MM.1S (cell line): ENCODE results near the gene GPR107.

Source experiments
- DNase-seq: peaks from one replicate; pipeline ENCODE4 v3.0.0-alpha.2; 2015
- H2AFZ ChIP-seq: fragments of 300-600 bp; sonication (generic); 2 replicates; pipeline ENCODE4 v1.6.0; 2016; ENCODE audit warnings: antibody characterized with exemption, low read length
- H3F3A ChIP-seq: fragments of 300-600 bp; sonication (generic); 2 replicates; pipeline ENCODE4 v1.6.1; 2016; ENCODE audit warnings: mild to moderate bottlenecking, antibody characterized with exemption, low read length, moderate library complexity, mixed read lengths; ENCODE audit not compliant: insufficient read depth
- H3K27ac ChIP-seq: fragments of 300-600 bp; sonication (generic); 2 replicates; pipeline ENCODE4 v1.5.1; 2016; ENCODE audit warnings: mild to moderate bottlenecking, low read length
- H3K27me3 ChIP-seq: fragments of 300-600 bp; sonication (generic); replicated peaks from 2 replicates; pipeline ENCODE4 v1.6.0; 2016; ENCODE audit warnings: low read length; ENCODE audit not compliant: insufficient read depth
- H3K36me3 ChIP-seq: fragments of 300-600 bp; sonication (generic); replicated peaks from 2 replicates; pipeline ENCODE4 v1.6.1; 2016; ENCODE audit warnings: mild to moderate bottlenecking, low read length, mixed read lengths; ENCODE audit not compliant: insufficient read depth
- H3K4me1 ChIP-seq: fragments of 300-600 bp; sonication (generic); 2 replicates; pipeline ENCODE4 v1.6.1; 2016; ENCODE audit warnings: low read length, mixed read lengths
- H3K4me2 ChIP-seq: fragments of 300-600 bp; sonication (generic); 2 replicates; pipeline ENCODE4 v1.6.0; 2016; ENCODE audit warnings: low read depth, low read length
- H3K4me3 ChIP-seq: fragments of 300-600 bp; sonication (generic); 2 replicates; pipeline ENCODE4 v1.5.1; 2016; ENCODE audit warnings: low read length, mixed read lengths
- H3K79me2 ChIP-seq: fragments of 300-600 bp; sonication (generic); 2 replicates; pipeline ENCODE4 v1.6.1; 2016; ENCODE audit warnings: mixed run types, low read length, mixed read lengths
- H3K9ac ChIP-seq: fragments of 300-600 bp; sonication (generic); 2 replicates; pipeline ENCODE4 v1.6.1; 2016; ENCODE audit warnings: low read length, mixed read lengths
- H3K9me2 ChIP-seq: fragments of 300-600 bp; sonication (generic); replicated peaks from 2 replicates; pipeline ENCODE4 v1.6.1; 2016; ENCODE audit warnings: mild to moderate bottlenecking, low read length, mixed read lengths; ENCODE audit not compliant: insufficient read depth
- H3K9me3 ChIP-seq: fragments of 300-600 bp; sonication (generic); replicated peaks from 2 replicates; pipeline ENCODE4 v1.6.1; 2016; ENCODE audit warnings: mild to moderate bottlenecking, low read length, mixed read lengths; ENCODE audit not compliant: insufficient read depth
- H4K20me1 ChIP-seq: fragments of 300-600 bp; sonication (generic); 2 replicates; pipeline ENCODE4 v1.6.1; 2016; ENCODE audit warnings: mild to moderate bottlenecking, low read length, moderate library complexity, mixed read lengths; ENCODE audit not compliant: insufficient read depth
- EZH2 ChIP-seq: fragments of 300-600 bp; sonication (generic); optimal IDR thresholded peaks from 2 replicates; pipeline ENCODE3; 2017; ENCODE audit warnings: low read depth, mild to moderate bottlenecking, antibody characterized with exemption, low read length, mixed read lengths
- EZH2phosphoT487 ChIP-seq: fragments of 300-600 bp; sonication (generic); IDR thresholded peaks from 2 replicates; pipeline ENCODE4 v1.6.1; 2018; ENCODE audit warnings: antibody characterized with exemption, low read length
- TF ChIP-seq, protein P1 (sequence below): fragments of 300-600 bp; sonication (generic); IDR thresholded peaks from 2 replicates; pipeline ENCODE4 v1.5.1; 2016; ENCODE audit warnings: antibody characterized with exemption, low read length, mixed read lengths

The GPR107 gene

DNA sequence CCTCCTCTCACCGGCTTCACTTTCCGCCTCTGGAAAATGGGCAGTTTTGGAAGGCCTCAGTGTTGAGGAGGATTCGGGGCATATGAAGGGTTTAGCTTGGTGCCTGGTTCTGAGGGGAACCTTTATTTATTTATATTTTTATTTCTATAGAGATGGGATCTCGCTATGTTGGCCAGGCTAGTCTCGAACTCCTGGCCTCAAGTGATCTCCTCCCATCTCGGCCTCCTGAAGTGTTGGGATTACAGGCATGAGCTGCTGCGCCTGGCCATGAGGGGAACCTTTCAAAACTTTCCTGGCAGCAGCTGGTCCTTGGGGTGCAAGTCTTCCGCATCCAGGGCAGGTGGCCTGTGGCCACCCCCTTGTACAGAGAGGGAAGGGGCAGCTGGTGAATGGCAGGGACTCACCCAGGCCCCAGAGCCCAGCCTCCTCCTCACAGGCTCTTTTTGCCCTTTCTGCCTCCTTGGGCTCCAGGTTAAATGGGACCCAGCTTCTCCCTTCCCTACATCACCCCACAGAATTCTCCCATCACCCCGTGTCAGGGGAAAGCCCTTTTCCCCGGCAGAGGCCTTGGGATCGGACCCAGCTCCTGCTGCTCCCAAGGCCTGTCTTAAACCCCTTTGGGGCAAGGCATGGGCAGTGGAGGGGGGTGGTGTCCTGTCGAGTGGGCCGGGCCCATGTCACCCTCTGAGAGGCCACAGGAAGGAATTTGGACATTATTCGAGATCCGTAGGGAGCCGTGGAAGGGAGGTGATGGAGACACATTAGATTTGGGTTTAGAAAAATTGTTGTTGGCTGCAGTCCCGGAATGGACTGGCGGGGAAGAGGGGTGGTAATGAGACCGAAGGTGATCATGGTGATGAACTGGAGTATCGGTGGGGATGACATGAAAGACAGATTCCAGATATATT is 124.4 kb downstream of the GPR107 start:
- no peak overlapping the region for H3K27ac ChIP-seq
- H2AFZ ChIP-seq = no peak overlapping the region
- no peak for DNase-seq
- no peaks in the 10 kb centered on the region for H3K9me2 ChIP-seq
- no peaks in the 10 kb centered on the region for H3K9me3 ChIP-seq
- no peaks in the 10 kb centered on the region for H3K79me2 ChIP-seq
- TF ChIP-seq, protein P1, sequence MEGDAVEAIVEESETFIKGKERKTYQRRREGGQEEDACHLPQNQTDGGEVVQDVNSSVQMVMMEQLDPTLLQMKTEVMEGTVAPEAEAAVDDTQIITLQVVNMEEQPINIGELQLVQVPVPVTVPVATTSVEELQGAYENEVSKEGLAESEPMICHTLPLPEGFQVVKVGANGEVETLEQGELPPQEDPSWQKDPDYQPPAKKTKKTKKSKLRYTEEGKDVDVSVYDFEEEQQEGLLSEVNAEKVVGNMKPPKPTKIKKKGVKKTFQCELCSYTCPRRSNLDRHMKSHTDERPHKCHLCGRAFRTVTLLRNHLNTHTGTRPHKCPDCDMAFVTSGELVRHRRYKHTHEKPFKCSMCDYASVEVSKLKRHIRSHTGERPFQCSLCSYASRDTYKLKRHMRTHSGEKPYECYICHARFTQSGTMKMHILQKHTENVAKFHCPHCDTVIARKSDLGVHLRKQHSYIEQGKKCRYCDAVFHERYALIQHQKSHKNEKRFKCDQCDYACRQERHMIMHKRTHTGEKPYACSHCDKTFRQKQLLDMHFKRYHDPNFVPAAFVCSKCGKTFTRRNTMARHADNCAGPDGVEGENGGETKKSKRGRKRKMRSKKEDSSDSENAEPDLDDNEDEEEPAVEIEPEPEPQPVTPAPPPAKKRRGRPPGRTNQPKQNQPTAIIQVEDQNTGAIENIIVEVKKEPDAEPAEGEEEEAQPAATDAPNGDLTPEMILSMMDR = no peak
- TF ChIP-seq EZH2phosphoT487 = no peak
- no peak for TF ChIP-seq EZH2
- H3F3A ChIP-seq = no peaks in the 10 kb centered on the region
- no peaks in the 10 kb centered on the region for H3K4me1 ChIP-seq
- H3K4me2 ChIP-seq = no peak overlapping the region
- no peak overlapping the region for H3K4me3 ChIP-seq
- no peaks in the 10 kb centered on the region for H4K20me1 ChIP-seq
- H3K9ac ChIP-seq = no peak overlapping the region
- peaks cover 93% of the 10 kb centered on the region for H3K27me3 ChIP-seq
- H3K36me3 ChIP-seq = no peaks in the 10 kb centered on the region

DNA sequence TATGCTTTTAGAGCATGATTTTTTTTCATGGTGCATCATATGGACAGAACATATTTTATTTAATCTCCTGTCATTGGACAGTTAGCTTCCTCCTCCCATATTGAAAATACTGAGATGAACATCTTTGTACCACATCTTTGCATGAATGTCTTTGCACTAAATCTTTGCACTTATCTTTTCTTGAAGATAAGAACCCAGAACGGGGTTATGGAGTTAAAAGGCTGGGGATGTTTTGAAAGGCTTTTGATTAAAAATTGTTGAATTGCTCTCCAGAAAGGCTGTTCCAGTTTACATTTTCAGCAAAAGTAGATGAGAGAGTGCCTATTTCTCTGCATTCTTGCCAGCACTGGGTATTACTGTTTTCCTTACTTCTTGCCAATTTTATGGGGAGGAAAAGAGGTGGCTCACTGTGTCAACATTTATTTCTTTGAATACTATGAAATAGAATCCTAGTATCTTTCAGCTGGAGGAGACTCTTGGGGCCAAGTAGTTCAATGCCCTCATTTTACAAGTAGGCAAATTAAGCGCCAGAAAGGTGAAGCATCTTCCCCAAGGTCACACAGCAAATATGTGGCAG is 125.7 kb downstream of the GPR107 start:
- Histone ChIP-seq H3F3A (no peaks in the 10 kb centered on the region), H3K4me3 (no peak overlapping the region), H3K9me2 (no peaks in the 10 kb centered on the region), H4K20me1 (no peaks in the 10 kb centered on the region), H3K79me2 (no peaks in the 10 kb centered on the region), H3K27me3 (peaks cover 94% of the 10 kb centered on the region), H3K36me3 (no peaks in the 10 kb centered on the region), H3K27ac (no peak overlapping the region), H3K9me3 (no peaks in the 10 kb centered on the region), H3K4me1 (no peaks in the 10 kb centered on the region), H2AFZ (no peak overlapping the region), H3K4me2 (no peak overlapping the region), H3K9ac (no peak overlapping the region)
- DNase-seq = no peak
- TF ChIP-seq, protein P1 = no peak
- TF ChIP-seq EZH2phosphoT487 = no peak
- TF ChIP-seq EZH2 = no peak

DNA sequence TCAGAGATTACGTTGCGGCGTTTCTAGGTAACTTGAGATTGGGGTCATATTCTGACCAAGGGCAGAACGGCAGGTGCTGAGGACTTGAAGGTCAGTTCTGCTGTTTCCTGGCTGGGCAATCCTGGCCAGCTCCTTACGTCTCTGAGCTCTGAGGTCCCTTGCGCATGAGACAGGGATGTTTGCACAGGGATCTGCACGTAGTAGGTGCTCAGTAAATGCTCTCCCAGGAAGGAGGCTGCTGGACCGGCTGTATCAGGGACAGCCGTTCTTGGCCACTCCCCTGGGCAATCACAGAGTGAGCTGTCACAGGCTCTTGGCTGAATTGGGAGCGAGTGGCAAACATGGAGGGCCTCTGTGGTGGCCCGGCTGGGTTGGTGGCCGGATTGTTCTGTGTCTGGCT is 126.8 kb downstream of the GPR107 start:
- no peaks in the 10 kb centered on the region for H4K20me1 ChIP-seq
- H3K4me1 ChIP-seq = no peaks in the 10 kb centered on the region
- no peak overlapping the region for H3K9ac ChIP-seq
- TF ChIP-seq, protein P1 = no peak
- TF ChIP-seq EZH2phosphoT487 (no peak), EZH2 (no peak)
- no peak for DNase-seq
- peaks cover 96% of the 10 kb centered on the region for H3K27me3 ChIP-seq
- H3F3A ChIP-seq = no peaks in the 10 kb centered on the region
- no peak overlapping the region for H3K4me3 ChIP-seq
- no peak overlapping the region for H3K27ac ChIP-seq
- H3K9me3 ChIP-seq = no peaks in the 10 kb centered on the region
- no peaks in the 10 kb centered on the region for H3K36me3 ChIP-seq
- no peak overlapping the region for H3K4me2 ChIP-seq
- no peaks in the 10 kb centered on the region for H3K9me2 ChIP-seq
- no peak overlapping the region for H2AFZ ChIP-seq
- no peaks in the 10 kb centered on the region for H3K79me2 ChIP-seq
